Adrenal gland (tissue), 5 donors: ENCODE data around the gene AOPEP.

Source experiments
- CTCF ChIP-seq, 6 experiments: fragments of 450-650 bp in 4 of 6; fragments of 200-600 bp in 2 of 6; sonication (generic) in 1 of 6; IDR thresholded peaks; 1 replicate in 5 of 6; 2 replicates in 1 of 6; pipeline versions ENCODE4 v1.5.1 to v1.8.0; 2016 to 2021; ENCODE audit warnings: antibody characterized with exemption in 6 of 6, mild to moderate bottlenecking in 2 of 6, moderate library complexity in 1 of 6
- POLR2A ChIP-seq, 2 donors: fragments of 450-650 bp; IDR thresholded peaks; one replicate each; pipeline ENCODE4 v1.6.1; 2017; ENCODE audit warnings: antibody characterized with exemption in 2 of 2, mild to moderate bottlenecking in 2 of 2, moderate library complexity in 1 of 2
- donor health status: DM: no; HTN: no; CAD: no.

DNA sequence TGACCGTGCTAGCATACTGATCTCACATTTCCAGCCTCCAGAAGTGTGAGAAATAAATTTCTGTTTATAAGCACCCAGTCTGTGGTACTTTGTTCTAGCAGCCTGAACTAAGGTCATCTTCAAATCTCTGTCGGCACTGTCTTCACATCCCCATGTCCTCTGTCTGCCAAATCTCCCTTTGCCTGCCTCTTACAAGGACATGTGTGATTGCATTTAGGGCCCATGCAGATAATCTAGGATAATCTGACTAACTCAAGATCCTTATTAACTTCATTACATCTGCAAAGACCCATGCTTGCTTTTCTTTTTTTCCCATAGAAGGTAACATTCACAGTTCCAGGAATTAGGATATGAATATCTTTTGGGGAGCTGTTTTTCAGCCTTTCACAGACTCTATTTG, 132.7 kb downstream of the AOPEP start:
- TF ChIP-seq CTCF (IDR thresholded peaks at IDR 0.05) (no peak), POLR2A (IDR thresholded peaks at IDR 0.05) (no peak)
